HG03378 (cell line): ENCODE measurements around the gene DHX58.

Experiments used
- ATAC-seq: cut with Tn5 transposase; IDR thresholded peaks from one replicate; pipeline ENCODE4 v1.9.1; 2021; ENCODE audit warnings: mild to moderate bottlenecking, moderate library complexity; ENCODE audit not compliant: unreplicated experiment

DHX58 gene

GRCh38 chr17:42111265-42111636, 1.3 kb downstream of the DHX58 start:
- ATAC-seq, result no peak

- no peak for ATAC-seq
These were observed 1.9 kb downstream of the DHX58 start for GRCh38 chr17:42110301-42111264.

DNA sequence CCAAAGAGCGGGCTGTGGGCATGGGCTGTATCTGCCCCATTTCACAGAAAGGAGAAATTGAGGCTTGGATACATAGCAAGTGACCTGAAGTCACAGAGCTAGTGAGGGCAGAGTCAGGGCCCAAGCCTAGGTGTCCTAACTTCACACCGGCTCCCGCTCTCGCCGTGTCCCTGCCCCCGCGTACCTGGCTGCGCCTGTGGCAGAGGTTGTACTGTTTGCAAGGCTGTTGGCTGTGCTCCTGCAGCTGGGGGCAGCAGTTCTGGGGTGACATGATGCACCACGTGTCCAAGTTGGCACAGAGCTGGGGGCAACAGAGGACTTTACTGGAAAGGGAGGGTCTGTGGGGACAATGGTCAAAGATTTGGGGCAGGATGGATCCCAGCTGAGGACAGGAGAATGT, 3.4 kb downstream of the DHX58 start:
- no peak for ATAC-seq

DNA sequence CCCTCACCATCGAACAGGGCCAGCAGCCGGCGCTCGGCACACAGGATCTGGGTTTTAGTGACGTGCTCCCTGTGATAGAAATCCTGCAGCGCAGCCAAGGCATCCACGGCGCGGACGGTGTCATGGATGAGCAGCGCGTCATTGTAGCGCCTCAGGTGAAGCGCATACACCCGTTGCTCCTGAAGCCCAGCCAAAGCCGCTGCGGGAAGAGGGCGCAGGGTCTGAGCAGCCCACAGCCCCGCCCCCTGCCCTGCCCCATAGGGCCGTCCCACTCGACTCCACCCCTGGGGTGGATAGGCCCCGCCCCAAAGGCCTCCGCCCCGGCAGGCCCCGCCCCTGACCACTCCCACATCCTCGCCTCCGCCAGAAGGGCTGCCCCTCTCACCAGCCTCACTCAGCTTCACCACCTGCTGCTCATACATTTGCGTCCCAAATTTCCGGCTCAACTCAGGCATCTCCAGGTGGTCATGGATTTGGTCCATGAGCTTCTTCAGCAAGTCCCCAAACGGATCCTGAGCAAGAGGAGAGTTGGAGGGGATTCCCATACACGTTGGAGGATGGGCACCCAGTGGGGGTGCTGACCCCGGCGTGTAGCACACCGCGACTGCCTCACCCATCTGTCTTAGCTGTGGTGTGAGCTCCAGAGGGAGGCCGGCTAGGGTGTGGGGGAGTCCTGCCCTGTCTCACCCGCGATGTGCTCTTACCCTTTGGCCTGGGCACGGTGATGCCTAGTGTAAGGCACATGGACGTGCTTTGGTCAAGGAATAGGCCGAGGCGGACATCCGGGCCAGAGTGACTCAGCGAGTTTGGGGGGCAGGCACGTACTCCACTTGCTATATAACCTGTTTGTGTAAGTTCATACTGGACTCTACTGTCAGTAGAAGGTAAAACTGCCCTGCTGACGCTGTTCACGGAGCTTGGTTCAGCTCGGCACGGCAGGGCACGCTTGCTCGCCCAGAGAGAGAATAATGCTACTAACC, 4.6 kb downstream of the DHX58 start:
- no peak for ATAC-seq

- no peak for ATAC-seq
These were observed 5.4 kb downstream of the DHX58 start for GRCh38 chr17:42107124-42107523.

DNA sequence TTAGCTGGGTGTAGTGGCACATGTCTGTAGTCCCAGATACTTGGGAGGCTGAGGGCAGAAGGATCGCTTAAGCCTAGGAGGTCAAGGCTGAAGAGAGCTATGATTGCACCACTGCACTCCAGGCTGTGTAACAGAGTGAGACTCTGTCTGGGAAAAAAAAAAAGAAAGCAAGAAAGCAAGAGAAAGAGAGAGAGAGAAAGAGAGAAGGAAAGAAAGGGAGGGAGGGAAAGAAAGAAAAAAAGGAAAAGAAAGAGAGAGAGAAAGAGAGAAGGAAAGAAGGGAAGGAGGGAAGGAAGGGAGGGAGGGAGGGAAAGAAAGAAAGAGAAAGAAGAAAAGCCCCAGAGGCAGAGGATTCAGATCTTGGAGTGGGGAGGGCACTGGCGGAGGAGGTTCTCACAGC, 6.5 kb downstream of the DHX58 start:
- no peak for ATAC-seq

DNA sequence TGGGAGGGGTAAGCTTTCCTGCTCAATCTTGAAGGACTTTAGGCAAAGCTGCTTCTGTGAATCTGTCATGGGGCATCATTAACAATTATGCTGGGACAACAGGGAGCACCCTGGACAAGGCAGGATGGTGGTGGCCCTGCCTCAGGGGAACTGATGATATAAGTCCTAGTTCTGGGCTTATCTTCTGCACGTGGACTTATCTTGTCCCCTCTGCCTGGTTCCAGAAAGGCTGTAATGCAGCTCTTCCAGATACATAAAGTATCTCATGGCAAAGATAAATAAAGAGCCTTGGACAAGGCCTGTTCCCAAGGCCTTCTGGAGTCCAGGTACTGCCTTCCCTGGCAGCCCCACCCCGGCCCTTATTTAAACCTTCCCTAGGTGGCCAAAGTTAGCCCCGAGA, 8.2 kb downstream of the DHX58 start:
- ATAC-seq, result no peak

GRCh38 chr17:42103221-42103954, 9.1 kb downstream of the DHX58 start:
- no peak for ATAC-seq

DNA sequence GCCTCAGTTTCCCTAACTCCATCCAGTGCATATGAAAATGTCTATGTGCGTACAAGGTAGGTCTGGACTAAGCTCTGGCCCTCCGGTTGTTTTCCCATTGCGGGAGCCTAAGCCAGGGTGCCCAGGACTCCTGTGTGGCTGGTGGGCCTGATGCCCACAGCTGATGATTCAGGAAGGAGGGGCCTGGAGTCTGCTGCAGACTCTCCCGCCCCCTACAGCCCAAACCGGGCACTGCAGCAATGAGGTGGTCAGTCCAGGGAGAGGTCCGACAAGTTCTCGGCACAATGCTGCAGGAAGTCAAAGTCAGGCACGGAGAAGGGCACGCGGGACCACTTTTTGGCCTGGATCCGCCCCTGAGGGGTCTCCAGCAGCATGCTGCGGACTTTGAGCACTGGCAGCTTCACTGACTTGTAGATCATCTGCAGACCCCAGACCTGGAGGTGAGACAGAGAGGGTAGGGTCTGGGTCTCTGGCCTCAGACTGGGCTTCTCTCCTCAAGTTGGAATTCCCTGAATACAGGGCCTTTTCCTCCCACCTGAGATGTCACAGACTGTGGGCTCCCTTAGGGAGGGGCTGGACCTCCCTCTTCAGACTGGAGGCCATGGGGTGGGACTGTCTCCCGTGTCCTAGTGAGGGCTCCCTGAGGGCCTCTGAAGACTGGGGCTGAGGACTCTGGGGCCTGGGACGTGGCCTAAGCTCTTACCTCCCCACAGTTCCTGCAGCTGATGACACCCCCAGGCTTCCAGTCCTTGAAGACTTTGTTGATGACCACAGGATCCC, 10.8 kb downstream of the DHX58 start:
- ATAC-seq, result no peak

DNA sequence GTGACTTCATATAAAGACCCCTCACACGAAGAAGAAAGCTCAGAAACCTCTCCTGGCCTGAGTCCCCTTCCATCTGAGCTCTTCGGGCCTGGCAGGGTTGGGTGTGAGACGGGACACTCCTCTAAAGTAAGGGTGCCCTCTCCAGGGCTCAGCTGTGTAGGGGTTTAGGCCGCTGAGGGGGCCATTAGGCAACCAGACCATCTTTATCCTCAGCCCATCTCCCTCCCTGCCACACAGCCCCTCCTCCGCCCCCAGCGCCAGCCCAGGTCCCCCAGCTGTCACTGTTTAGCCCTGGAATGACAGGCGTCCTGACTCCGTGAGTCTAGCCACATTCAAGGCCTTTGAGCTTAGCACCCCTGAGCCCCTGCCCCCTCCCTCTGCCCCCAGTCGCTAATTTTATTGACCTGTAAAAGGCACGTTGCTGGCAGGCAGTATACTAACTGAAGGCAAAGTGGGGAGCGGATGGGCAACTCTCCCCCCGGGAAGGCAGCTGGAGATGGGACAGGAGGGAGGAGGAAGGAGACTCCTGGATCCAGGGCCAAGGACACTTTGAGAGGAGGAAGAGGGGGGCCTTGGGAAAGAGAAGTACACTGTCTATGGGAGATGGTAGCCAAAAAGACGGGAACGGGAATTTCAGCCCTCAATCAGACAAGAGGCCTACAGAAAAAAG, 13.6 kb downstream of the DHX58 start:
- ATAC-seq, result no peak

DNA sequence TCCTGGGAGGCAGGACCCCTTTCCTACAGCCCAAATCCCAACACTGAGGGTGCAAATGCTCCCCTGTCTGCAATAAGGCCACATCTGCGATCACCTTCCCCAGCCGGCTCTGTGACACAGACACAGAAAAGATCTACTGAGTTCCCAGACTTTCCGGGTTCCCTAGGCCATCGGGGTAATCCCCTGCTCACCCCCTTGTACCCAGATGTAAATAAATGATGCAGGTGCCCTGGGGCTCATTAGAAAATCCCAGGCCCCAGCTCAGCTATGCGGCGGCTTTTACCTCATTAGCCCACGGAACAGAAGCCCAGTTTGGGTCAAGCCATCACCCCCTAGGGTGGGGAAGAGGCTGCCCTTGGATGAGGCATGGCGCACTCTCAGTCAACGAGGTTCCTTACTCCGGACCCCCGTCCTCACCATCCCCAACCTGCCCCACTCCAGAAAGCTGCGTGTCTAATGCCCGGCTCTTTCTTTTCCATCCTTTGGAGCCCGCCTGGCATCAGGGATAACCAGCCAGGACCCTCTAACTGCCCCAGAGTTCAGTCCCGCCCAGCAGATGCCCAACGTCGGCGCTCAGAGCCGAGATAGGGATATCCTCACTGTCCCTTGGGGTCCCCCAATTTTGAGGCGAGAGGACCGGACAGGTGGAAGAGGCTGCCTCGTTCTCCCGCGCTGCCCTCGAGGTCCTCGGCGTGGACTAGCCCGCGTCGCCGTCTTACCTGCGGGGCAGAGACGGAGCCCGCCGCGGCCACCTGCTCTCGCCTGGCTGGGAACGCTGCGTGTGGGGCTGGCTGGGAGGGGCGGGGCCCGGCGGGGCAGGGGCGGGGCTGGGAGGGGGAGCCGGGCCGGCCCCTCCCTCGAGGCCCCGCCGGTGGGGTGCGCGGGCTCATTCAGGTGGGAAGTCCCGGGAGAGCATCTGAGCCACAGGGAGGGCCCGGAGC, 14.6 kb downstream of the DHX58 start, which contains the start of gene ZNF385C:
ZNF385C (minus strand) TSS at position 783 of the 941 bp plus-strand sequence. CDS start 35,417 bp downstream, outside the sequence.
- no peak for ATAC-seq

DNA sequence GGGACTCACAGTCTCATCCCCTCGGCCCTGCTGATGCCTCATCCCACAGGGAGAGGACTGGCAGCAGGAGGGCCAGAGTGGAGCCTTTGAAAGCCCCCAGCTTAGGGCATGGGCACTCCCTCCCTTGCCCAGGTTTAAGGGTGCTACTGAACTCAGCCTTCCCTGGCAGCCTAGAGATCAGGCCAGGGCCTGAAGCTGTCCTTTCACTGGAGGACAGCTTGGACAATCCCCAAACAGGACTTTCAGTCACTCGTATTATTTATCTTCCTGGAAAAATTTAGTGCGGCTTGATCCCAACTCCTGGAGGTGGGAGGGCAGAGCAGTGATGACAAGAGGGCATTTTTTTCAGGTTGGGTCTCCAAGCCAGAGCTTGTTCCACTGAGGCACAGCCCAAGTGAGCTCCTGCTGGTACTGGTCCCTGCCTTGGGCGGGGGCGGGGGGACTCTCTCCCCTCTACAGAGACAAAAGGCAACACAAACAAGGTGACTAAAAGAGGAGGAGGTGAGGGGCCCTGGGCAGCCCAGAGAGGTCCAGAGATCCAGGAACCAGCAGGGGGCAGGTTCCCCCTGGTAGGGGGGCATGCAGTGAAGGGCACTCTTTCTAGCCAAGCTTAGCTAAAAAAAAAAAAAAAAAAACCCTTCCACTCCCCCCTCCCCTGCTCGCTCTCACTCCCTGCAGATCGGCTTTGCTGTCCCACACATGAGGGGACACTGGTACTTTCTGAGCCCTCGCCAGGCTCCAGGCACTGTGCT, 16.0 kb downstream of the DHX58 start:
- ATAC-seq, result no peak

- ATAC-seq, result no peak
These were observed 18.0 kb downstream of the DHX58 start for GRCh38 chr17:42094375-42095069.

GRCh38 chr17:42092939-42093338, 19.6 kb downstream of the DHX58 start:
- no peak for ATAC-seq

DNA sequence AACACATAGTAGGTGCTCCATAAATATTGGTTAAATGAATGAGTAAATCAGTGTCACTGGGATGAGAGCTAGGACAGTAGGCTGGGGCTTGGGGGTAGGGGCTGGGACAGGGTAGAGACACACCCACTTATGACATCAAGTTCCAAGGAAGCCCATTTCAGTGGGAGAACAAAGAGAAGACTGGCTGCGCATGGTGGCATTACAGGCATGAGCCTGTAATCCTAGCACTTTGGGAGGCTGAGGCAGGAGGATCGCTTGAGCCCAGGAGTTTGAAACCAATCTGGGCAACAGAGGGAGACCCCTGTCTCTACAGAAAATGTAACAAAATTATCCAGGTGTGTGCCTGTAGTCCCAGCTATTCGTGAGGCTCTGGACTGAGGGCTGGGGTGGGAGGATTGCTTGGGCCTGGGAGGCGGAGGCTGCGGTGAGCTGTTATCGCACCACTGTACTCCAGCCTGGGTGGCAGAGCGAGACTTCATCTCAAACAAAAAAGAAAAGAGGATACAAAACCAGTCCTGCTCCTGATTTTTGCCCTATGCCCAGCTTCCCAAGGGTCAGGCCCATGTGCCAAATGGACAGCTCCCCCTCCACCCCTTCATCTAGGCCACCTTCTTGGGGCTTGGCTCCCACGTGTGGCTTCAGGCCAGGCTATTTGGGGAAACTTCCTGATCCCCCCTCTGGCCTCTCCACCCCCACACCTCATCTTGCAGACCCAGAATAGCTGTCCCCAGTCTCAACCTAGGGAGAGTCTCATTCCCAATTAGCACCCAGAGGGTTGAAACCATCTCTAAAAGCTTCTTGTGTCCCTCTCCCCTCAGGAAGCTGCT, 21.3 kb downstream of the DHX58 start:
- no peak for ATAC-seq

GRCh38 chr17:42088736-42089135, 23.8 kb downstream of the DHX58 start:
- no peak for ATAC-seq
